KMS-11 (cell line): ENCODE measurements around the gene FRMD1.
"Not testable (repeated sequence)": the region's sequence is repeated elsewhere in the genome, so short reads cannot be mapped to it uniquely, and the experiment has no call there.

Experiments used
- H2AFZ ChIP-seq: fragments of 200-600 bp; sonication (generic); 2 replicates; pipeline ENCODE4 v1.6.1; 2016; ENCODE audit warnings: antibody characterized with exemption, mixed run types, low read depth
- H3K27ac ChIP-seq: fragments of 200-600 bp; sonication (generic); 2 replicates; pipeline ENCODE4 v1.6.1; 2016; ENCODE audit warnings: mild to moderate bottlenecking, mixed run types
- H3K27me3 ChIP-seq: fragments of 200-600 bp; sonication (generic); 2 replicates; pipeline ENCODE4 v1.6.1; 2017; ENCODE audit warnings: mild to moderate bottlenecking, low read depth, mixed run types, moderate library complexity; ENCODE audit not compliant: insufficient read depth
- H3K36me3 ChIP-seq: fragments of 200-600 bp; sonication (generic); 2 replicates; pipeline ENCODE4 v1.6.1; 2017; ENCODE audit warnings: mild to moderate bottlenecking, mixed run types; ENCODE audit not compliant: insufficient read depth
- H3K4me1 ChIP-seq: fragments of 200-600 bp; sonication (generic); 2 replicates; pipeline ENCODE4 v1.6.1; 2016; ENCODE audit warnings: mild to moderate bottlenecking, low read depth, mixed run types; ENCODE audit not compliant: poor library complexity, severe bottlenecking
- H3K4me2 ChIP-seq: fragments of 200-600 bp; sonication (generic); 2 replicates; pipeline ENCODE4 v1.7.0; 2016; ENCODE audit warnings: mild to moderate bottlenecking, mixed run types
- H3K4me3 ChIP-seq: fragments of 200-600 bp; sonication (generic); IDR thresholded peaks from 2 replicates; pipeline ENCODE4 v1.6.1; 2017; ENCODE audit warnings: low read depth, low read length, mixed read lengths; ENCODE audit not compliant: insufficient read depth
- H3K79me2 ChIP-seq: fragments of 200-600 bp; sonication (generic); 2 replicates; pipeline ENCODE4 v1.6.1; 2016; ENCODE audit warnings: low read depth, mixed run types; ENCODE audit not compliant: insufficient read depth
- H3K9ac ChIP-seq: fragments of 200-600 bp; sonication (generic); 2 replicates; pipeline ENCODE4 v1.6.1; 2016; ENCODE audit warnings: mild to moderate bottlenecking, mixed run types
- H4K20me1 ChIP-seq: fragments of 200-600 bp; sonication (generic); 2 replicates; pipeline ENCODE4 v1.6.1; 2016; ENCODE audit warnings: mild to moderate bottlenecking, mixed run types; ENCODE audit not compliant: insufficient read depth
- CTCF ChIP-seq: fragments of 200-600 bp; sonication (generic); conservative IDR thresholded peaks from 2 replicates; pipeline ENCODE4 v1.6.1; 2017; ENCODE audit warnings: low read depth, mild to moderate bottlenecking, antibody characterized with exemption, low read length, moderate library complexity, mixed read lengths

Gene FRMD1

DNA sequence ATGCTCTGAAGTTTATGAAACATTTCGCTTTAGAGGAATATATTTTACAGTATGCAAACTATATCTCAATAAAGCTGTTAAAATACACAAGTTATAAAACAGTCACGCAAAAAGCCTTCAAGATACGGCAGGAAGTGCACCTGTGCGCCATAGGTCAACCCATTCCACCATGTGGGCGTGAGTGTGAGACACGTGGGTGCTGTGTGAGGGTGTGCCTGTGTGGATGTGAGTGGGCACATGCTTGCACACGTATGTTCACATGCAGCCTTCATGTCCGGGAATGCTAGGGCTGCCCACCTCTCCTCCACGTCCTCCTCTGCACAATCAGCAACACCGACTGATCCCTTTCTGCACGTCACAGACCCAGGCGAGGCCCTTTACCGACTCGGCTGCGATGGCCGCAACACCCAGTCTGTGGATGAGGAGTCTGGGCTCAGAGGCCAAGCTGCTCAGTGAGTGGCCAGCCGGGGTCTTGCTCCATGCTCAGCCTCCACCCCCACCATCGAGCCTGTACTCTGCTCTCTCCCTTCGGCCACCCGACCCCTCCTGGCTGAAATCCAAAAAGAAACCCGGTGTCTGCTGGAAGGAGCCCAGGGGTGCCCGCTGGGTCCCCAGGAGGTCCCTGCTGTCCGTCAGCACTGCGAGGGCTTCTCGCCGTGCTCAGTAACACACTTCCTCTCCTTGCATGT is 3.0 kb upstream of the FRMD1 start:
- H2AFZ ChIP-seq: no peak overlapping the region
- no peaks in the 10 kb centered on the region for H3K79me2 ChIP-seq
- H4K20me1 ChIP-seq: no peaks in the 10 kb centered on the region
- H3K36me3 ChIP-seq: no peaks in the 10 kb centered on the region
- peaks cover 9% of the 10 kb centered on the region; the same call in 1 of the 2 replicates for H3K27me3 ChIP-seq
- H3K4me1 ChIP-seq: no peaks in the 10 kb centered on the region
- H3K4me3 ChIP-seq: no peak overlapping the region
- H3K9ac ChIP-seq: no peak overlapping the region
- no peak overlapping the region for H3K4me2 ChIP-seq
- no peak overlapping the region for H3K27ac ChIP-seq
- TF ChIP-seq CTCF: no peak

DNA sequence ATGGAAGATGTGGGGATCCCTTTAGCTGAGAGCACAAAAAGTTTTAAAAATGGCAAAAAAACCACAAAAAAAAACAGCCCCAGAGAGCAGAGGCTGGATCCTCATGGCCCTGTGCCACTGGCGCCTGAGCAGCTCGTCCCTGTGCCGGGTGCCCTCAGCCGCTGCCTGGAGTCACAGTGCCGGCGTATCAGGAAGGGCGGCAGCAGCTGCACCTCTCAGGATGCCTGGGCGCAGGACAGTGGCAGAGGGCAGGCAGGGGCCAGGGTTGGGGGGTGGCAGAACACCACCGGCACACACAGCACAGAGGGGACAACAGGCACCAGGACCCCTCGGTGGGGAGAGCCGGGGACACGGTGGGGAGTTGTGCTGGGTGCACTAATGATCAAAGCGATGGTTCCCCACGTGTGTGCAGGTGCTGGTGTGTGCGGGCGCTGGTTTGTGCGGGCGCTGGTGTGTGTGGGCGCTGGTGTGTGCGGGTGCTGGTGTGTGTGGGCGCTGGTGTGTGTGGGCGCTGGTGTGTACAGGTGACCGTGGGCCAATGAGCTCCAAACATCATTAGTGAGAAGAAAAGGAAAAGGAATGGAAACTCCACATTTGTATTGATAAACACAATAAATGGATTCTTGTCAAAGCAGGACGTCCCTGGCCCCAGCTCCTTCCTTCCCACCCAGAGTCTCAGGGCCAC is 1.5 kb upstream of the FRMD1 start:
- H3K27ac ChIP-seq: no peak overlapping the region
- peaks cover 9% of the 10 kb centered on the region; the same call in 1 of the 2 replicates for H3K27me3 ChIP-seq
- TF ChIP-seq CTCF: no peak
- no peaks in the 10 kb centered on the region for H3K36me3 ChIP-seq
- no peaks in the 10 kb centered on the region for H4K20me1 ChIP-seq
- no peak overlapping the region for H3K9ac ChIP-seq
- no peak overlapping the region for H3K4me3 ChIP-seq
- H3K4me2 ChIP-seq: no peak overlapping the region
- H3K79me2 ChIP-seq: no peaks in the 10 kb centered on the region
- H3K4me1 ChIP-seq: no peaks in the 10 kb centered on the region
- no peak overlapping the region for H2AFZ ChIP-seq

- Histone ChIP-seq H3K27ac (no peak overlapping the region), H3K79me2 (no peaks in the 10 kb centered on the region), H3K27me3 (no peaks in the 10 kb centered on the region; the same call in 1 of the 2 replicates), H3K36me3 (no peaks in the 10 kb centered on the region), H3K4me2 (no peak overlapping the region), H3K4me3 (no peak overlapping the region), H3K4me1 (no peaks in the 10 kb centered on the region), H3K9ac (no peak overlapping the region), H2AFZ (no peak overlapping the region), H4K20me1 (no peaks in the 10 kb centered on the region)
- TF ChIP-seq CTCF: no peak
Measured at GRCh38 chr6:168078175-168078942, 653 bp downstream of the FRMD1 start.

GRCh38 chr6:168077401-168077800 is 1.6 kb downstream of the FRMD1 start:
- not testable (repeated sequence) for H3K36me3 ChIP-seq, H3K79me2 ChIP-seq, H2AFZ ChIP-seq, H3K9ac ChIP-seq, H3K4me1 ChIP-seq, H3K4me2 ChIP-seq, H3K4me3 ChIP-seq, H4K20me1 ChIP-seq, H3K27ac ChIP-seq, H3K27me3 ChIP-seq
